Fibroblast of villous mesenchyme (primary cell): Measurements from ENCODE around the gene IL16. TPM values are rescaled to one million over a fixed set of nuclear protein-coding genes. Genes with fewer than 3 reads are reported as not detected.

Source experiments
- DNase-seq: peaks from one replicate; pipeline ENCODE4 v3.0.0-alpha.2; 2010; ENCODE audit warnings: low read depth
- H3K4me3 ChIP-seq: 2 replicates; pipeline ENCODE4 v1.5.1; 2011; ENCODE audit warnings: low read depth, mild to moderate bottlenecking, low read length
- CTCF ChIP-seq: IDR thresholded peaks from 2 replicates; pipeline ENCODE4 v1.5.1; 2012; ENCODE audit warnings: low read depth, mild to moderate bottlenecking, low read length; ENCODE audit not compliant: insufficient read depth
- total RNA-seq: library from RNA; depleted of rRNA; stranded (reverse); fragments of >200 nt; gene quantifications from 2 replicates; pipeline ENCODE4 v1.2.3, GENCODE V29; 2012

IL16 gene
- total RNA-seq, 1 donor = not detected

GRCh38 chr15:81303244-81304225, 106.9 kb downstream of the IL16 start:
- no peak for DNase-seq
- no peak overlapping the region for H3K4me3 ChIP-seq
- no peak for TF ChIP-seq CTCF

GRCh38 chr15:81304226-81304625, 107.5 kb downstream of the IL16 start:
- no peak overlapping the region for H3K4me3 ChIP-seq
- no peak for TF ChIP-seq CTCF
- DNase-seq = peak; percentile 80

GRCh38 chr15:81308260-81308659, 111.6 kb downstream of the IL16 start:
- H3K4me3 ChIP-seq = no peak overlapping the region
- DNase-seq = no peak
- TF ChIP-seq CTCF = no peak

GRCh38 chr15:81309647-81310450, 113.2 kb downstream of the IL16 start:
- no peak for TF ChIP-seq CTCF
- no peak overlapping the region for H3K4me3 ChIP-seq
- no peak for DNase-seq

GRCh38 chr15:81310480-81310879, 113.8 kb downstream of the IL16 start:
- H3K4me3 ChIP-seq = no peak overlapping the region
- TF ChIP-seq CTCF = no peak
- DNase-seq = no peak

GRCh38 chr15:81311752-81312464, 115.2 kb downstream of the IL16 start:
- no peak for DNase-seq
- TF ChIP-seq CTCF = no peak
- no peak overlapping the region for H3K4me3 ChIP-seq
